Nephron progenitor cell (in vitro differentiated cells): Measurements from ENCODE around the gene RFX2.

ENCODE experiments used
- DNase-seq: peaks from one replicate; pipeline ENCODE4 v3.0.0; 2021
- H3K27ac Mint-ChIP-seq: 2 replicates; pipeline ENCODE4 v1.8.0; 2021; ENCODE audit warnings: mild to moderate bottlenecking, moderate library complexity, mixed read lengths
- H3K27me3 Mint-ChIP-seq: 2 replicates; pipeline ENCODE4 v1.8.0; 2021; ENCODE audit warnings: mild to moderate bottlenecking, low read depth, mixed read lengths; ENCODE audit not compliant: poor library complexity
- H3K36me3 Mint-ChIP-seq: 2 replicates; pipeline ENCODE4 v1.8.0; 2021; ENCODE audit warnings: low read depth, mixed read lengths
- H3K4me1 Mint-ChIP-seq: 2 replicates; pipeline ENCODE4 v1.8.0; 2021; ENCODE audit warnings: mixed read lengths
- H3K4me3 Mint-ChIP-seq: 2 replicates; pipeline ENCODE4 v1.8.0; 2021; ENCODE audit warnings: mild to moderate bottlenecking, moderate library complexity, mixed read lengths
- H3K9me3 Mint-ChIP-seq: 2 replicates; pipeline ENCODE4 v1.8.0; 2021; ENCODE audit warnings: mild to moderate bottlenecking, moderate library complexity, mixed read lengths
- TF ChIP-seq, protein P1 (sequence below): fragments of 200-600 bp; sonication (generic); IDR thresholded peaks from 2 replicates; pipeline ENCODE4 v1.5.0; 2021; ENCODE audit warnings: antibody characterized with exemption

Gene RFX2

DNA sequence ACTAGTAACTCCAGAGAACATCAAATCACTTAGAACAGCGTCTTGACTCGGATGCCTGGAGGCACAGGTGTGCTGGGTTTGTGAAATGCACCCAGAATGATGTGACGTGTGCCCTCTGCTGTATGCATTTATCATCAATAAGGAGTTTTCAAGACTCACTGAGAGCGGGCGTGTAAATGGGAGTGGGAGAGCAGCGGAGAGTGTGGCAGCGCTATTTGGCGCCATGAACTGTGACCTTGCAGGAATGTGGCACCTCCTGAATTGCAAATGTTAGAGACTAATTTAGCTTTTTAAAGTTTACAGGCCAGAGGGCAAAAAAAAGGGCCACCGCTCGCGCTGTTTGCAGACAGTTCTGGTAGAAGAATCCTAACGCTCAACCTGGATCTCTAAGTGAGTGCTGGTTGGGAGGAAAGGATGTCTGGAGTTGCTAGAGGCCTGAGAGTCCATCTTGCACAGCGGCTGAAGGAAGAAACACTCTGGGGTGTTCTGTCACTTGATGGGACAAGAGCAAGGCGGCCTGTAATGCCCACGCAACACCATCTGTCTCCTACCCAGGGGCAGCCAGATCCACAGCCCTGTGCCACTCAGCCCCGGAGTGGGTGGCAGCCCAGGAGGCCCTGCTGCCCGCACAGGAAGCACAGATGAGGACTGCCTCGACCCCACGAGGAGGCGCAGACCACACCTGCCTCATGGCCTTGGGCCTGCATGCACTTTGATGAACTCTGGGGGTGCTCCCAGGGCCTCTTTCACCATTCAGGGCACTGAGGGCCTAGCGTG, 152.0 kb downstream of the RFX2 start:
- peak overlapping the region; percentile 93 for H3K27ac Mint-ChIP-seq
- peaks cover 95% of the 10 kb centered on the region for H3K4me1 Mint-ChIP-seq
- H3K36me3 Mint-ChIP-seq, result no peaks in the 10 kb centered on the region
- TF ChIP-seq, protein P1, sequence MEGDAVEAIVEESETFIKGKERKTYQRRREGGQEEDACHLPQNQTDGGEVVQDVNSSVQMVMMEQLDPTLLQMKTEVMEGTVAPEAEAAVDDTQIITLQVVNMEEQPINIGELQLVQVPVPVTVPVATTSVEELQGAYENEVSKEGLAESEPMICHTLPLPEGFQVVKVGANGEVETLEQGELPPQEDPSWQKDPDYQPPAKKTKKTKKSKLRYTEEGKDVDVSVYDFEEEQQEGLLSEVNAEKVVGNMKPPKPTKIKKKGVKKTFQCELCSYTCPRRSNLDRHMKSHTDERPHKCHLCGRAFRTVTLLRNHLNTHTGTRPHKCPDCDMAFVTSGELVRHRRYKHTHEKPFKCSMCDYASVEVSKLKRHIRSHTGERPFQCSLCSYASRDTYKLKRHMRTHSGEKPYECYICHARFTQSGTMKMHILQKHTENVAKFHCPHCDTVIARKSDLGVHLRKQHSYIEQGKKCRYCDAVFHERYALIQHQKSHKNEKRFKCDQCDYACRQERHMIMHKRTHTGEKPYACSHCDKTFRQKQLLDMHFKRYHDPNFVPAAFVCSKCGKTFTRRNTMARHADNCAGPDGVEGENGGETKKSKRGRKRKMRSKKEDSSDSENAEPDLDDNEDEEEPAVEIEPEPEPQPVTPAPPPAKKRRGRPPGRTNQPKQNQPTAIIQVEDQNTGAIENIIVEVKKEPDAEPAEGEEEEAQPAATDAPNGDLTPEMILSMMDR, result no peak
- DNase-seq, result no peak
- H3K9me3 Mint-ChIP-seq, result no peaks in the 10 kb centered on the region
- no peaks in the 10 kb centered on the region for H3K27me3 Mint-ChIP-seq
- no peak overlapping the region for H3K4me3 Mint-ChIP-seq

DNA sequence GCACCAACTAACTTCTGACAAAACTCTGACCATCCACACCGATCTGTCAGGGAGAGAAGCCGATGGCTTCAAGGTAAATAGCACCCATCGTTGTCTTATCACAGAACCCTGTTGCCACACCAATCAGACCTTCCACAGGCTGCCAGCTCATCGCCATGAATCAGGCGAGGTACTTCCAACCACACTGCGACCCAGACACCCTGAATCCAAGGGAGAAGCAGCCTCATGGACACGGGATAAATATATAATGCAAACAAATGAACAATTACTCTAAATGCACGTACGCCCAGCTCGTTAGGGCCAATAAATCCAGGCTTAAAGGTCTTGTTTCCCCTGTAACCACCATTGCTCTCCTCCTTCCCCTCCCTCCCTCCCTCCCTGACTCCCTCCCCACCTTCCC, 153.1 kb downstream of the RFX2 start:
- H3K9me3 Mint-ChIP-seq, result no peaks in the 10 kb centered on the region
- no peak for DNase-seq
- peaks cover 95% of the 10 kb centered on the region for H3K4me1 Mint-ChIP-seq
- no peaks in the 10 kb centered on the region for H3K27me3 Mint-ChIP-seq
- H3K4me3 Mint-ChIP-seq, result peak overlapping the region; percentile 26
- no peaks in the 10 kb centered on the region for H3K36me3 Mint-ChIP-seq
- TF ChIP-seq, protein P1, result no peak
- peak overlapping the region; percentile 96 for H3K27ac Mint-ChIP-seq

DNA sequence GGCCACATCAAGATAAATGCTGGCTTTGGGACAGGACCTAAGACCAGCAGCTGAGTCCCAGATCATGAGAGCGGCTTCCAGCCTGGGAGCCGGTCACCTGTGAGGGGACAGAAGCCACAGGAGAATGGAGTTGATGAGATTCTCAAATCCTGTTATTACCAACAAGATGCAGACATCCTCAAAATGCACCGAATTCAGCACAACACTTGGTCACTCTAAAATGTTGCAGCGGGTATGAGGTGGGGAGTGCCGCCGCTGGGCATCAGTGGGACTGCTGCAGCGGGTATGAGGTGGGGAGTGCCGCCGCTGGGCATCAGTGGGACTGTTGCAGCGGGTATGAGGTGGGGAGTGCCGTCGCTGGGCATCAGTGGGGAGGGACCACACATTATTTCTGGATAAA, 153.6 kb downstream of the RFX2 start:
- Mint-ChIP-seq H3K9me3 (no peaks in the 10 kb centered on the region), H3K4me3 (peak overlapping the region; percentile 18), H3K36me3 (no peaks in the 10 kb centered on the region), H3K27me3 (no peaks in the 10 kb centered on the region), H3K27ac (peak overlapping the region; percentile 61), H3K4me1 (peaks cover 95% of the 10 kb centered on the region)
- TF ChIP-seq, protein P1, result no peak
- no peak for DNase-seq

DNA sequence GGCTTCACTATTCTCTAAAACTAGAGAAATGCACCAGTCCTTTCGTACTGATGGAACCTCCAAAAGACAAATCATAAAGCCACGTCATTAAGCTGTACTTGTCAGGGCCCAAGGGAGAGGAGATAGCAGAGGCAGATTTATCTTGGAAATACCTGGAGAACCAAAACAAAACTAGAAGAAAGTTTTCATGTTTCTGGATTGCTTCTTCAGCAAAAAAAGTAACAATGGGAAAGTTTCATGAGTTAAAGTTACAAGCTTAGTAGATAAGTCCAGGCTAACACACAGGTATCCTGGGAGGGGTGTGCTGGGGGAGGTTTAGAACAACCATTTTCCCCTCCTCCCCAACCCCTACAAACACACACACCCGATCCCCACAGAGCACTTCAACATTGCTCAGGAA, 154.0 kb downstream of the RFX2 start:
- no peaks in the 10 kb centered on the region for H3K36me3 Mint-ChIP-seq
- TF ChIP-seq, protein P1, result no peak
- H3K27ac Mint-ChIP-seq, result peak overlapping the region; percentile 61
- H3K9me3 Mint-ChIP-seq, result no peaks in the 10 kb centered on the region
- peaks cover 98% of the 10 kb centered on the region for H3K4me1 Mint-ChIP-seq
- H3K27me3 Mint-ChIP-seq, result no peaks in the 10 kb centered on the region
- no peak for DNase-seq
- H3K4me3 Mint-ChIP-seq, result no peak overlapping the region

GRCh38 chr19:5955636-5955935, 154.7 kb downstream of the RFX2 start:
- H3K36me3 Mint-ChIP-seq, result no peaks in the 10 kb centered on the region
- H3K4me3 Mint-ChIP-seq, result no peak overlapping the region
- peaks cover 99% of the 10 kb centered on the region for H3K4me1 Mint-ChIP-seq
- no peaks in the 10 kb centered on the region for H3K27me3 Mint-ChIP-seq
- TF ChIP-seq, protein P1, result no peak
- H3K27ac Mint-ChIP-seq, result peak overlapping the region; percentile 32
- no peak for DNase-seq
- no peaks in the 10 kb centered on the region for H3K9me3 Mint-ChIP-seq

DNA sequence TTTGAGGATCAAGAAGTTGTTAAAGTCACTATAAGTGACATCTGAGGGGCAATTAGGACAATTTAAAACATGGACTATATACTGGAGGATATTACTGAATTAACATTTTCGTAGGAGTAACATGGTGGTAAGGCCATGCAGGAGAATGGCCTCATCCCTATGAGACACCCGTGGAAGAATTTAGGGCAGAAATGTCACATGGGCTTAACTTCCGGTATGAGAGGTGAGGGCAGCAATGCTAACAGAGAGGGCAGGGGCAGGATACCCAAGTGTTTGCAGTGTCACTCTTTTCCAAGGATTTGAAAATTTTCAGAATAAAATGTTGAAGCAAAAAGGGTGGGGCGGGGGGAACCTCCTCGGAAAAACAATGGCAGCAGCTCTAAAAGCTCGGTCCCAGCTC, 156.0 kb downstream of the RFX2 start:
- peak overlapping the region; percentile 98 for H3K27ac Mint-ChIP-seq
- TF ChIP-seq, protein P1, result no peak
- peak overlapping the region; percentile 59 for H3K4me3 Mint-ChIP-seq

More for the DNA sequence above, 156.0 kb downstream of the RFX2 start:
- Mint-ChIP-seq H3K9me3 (no peaks in the 10 kb centered on the region), H3K4me1 (peaks cover 99% of the 10 kb centered on the region), H3K27me3 (no peaks in the 10 kb centered on the region), H3K36me3 (no peaks in the 10 kb centered on the region)
- no peak for DNase-seq
